GM18520 (cell line): ENCODE results near the gene SMPD3.
A peak's percentile ranks its signal among the peaks of the same experiment; 100 is the strongest.
"Not testable (repeated sequence)": the region's sequence is repeated elsewhere in the genome, so short reads cannot be mapped to it uniquely, and the experiment has no call there.

Experiments
- ATAC-seq: cut with Tn5 transposase; IDR thresholded peaks from one replicate; pipeline ENCODE4 v1.9.1; 2021; ENCODE audit not compliant: unreplicated experiment

Gene SMPD3

DNA sequence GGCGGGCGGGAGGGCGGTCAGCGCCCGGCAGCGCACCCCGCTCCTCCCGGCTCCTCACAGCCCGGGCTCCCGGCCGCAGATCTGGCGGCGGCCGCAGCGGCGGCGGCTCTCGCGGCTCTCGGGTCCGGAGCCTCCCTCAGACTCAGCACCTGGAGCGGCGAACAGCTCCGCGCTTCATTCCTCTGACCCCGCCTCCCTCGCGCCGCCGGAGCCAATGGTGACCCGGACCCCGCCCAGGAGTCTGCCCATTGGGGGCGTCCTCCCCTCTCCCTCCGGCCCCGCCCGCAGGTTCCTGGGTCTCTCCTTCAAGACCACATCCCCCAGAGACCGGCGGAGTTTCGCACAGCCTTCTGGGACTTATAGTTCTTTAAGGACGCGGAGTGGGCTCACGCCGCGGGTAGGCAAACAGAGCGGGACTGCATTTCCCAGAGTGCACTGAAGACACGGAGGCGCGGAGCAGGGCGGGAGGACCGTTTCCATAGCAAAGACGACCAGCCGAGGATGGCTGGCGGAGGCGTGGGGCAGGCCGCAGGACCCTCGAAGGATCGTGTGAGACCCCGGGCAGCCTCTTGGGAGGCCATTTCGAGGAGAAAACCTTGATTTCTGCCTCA, at the start of gene SMPD3:
TSS of gene SMPD3 (minus strand) at position 149 of the 611 bp plus-strand sequence. CDS start 76,327 bp downstream, outside the sequence.
- peak; percentile 93 for ATAC-seq

DNA sequence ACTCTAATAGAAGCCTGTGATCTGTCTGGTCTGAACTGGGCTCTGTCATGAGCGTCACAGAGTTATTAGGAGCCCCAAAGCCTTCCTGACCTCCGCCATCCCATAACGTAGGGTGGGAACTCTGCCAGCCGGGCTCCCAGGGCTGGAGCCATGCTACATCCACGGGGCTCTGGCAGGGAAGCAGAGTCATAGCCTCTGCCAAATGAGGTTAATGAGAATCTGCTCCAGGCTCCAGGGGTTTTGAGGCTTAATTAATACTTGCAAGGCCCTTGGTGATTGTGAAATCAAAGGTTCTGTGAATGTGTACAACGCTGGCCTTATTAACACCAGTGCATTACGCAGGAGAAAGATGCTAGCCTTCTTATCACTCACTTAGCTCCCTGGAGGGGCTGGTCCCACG, 48.4 kb upstream of the SMPD3 start:
- no peak for ATAC-seq

DNA sequence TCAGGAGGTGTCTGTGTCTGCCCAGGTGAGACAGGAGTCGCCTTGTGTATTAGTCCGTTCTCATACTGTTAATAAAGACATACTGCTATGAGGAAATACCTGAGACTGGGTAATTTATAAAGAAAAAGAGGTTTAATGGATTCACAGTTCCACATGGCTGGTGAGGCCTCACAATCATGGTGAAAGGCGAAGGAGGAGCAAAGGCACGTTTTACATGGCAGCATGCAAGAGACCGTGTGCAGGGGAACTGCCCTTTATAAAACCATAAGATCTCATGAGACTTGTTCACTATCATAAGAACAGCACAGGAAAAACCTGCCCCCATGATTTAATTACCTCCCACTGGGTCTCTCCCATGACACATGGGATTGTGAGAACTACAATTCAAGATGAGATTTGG, 46.0 kb upstream of the SMPD3 start:
- ATAC-seq, result not testable (repeated sequence)

DNA sequence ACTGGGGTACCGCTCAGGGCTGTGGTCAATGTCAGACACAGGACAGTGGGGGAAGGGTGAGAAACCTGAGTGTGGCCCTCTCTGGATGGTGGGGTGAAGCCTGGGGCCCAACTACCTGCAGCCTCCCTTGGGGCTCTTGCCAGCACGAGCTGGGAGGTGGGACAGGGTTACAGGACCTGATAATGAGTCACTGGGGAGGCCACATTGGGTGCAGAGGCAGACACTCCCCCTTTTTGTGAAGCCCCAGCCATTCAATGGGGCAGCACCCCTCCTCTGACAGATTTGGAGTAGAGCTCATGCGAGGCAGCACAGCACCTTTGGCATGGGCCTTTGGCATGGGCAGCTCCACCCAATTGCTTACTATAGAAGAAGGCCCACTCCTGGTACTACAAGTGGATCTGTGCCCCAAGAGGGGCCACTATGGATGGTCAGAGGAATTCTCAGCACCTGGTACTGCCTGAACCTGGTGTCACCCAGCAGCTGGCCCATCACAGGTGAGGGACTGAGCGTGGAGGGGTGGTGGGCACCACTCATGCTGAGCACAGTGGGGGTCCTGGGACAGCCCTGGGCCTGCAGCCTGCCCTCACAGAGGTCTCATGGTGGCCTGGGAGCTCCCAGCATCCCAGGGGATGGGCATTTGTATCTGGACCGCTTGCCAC, 45.2 kb upstream of the SMPD3 start:
- ATAC-seq, result no peak

DNA sequence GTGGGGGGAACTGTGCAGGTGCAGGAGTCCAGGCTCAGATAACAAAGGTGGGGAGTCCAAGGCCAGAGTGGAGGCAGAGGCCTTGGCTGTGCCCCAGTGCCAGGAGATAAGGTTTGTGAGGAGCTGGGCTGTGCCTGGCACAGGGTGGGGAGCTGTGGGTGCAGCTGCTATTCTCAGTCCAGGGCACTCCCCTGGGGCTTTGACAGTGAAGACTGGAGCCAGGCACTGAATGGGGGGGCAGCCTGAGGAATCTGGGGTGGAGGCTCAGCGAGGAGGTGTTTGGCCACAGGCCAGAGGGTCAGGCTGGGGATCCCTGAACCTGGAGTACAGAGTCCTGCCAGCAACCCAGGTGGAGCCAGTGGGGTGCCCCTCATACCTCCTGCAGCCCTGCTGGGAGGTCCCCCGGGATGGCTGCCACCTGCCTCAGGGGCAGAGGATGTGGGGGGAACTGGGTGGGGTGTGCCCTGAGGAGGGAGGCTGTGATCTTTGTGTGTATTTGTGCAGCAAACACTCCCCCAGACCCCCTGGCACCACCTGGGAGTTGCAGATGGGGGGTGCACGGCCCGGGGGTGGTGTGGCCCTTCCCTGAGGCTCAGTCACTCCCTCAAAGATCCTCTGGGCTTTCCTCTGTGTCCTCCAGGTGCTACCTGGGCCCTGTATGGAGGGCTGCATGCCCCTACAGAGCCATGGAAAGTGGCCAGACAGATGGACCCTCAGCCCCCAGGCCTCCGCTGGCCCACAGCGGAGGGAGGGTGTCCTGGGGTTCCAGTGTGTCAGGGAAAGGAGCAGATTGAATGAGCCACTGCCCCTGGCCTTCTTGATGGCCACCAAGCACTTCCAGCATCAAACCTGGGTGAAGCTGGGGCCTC, 44.5 kb upstream of the SMPD3 start:
- no peak for ATAC-seq

DNA sequence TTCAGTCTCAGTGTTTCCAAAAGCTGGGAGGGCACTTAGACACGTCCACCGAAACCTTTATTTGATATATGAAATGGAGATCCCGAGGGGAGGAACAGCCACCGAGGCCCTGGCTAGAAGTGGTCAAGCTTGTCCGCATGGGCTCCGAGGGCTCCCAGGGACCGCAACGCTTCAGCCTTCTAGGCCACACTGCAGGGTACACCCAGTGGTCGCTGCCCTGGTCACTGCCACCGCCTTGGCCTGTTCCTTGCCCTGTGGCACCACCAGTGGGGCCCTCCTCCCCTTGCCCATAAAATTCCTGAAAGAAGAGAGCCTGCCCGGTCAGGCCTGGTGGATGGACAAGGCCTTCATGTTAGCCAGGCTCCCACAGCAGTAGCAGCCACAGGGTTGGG, 43.8 kb upstream of the SMPD3 start:
- ATAC-seq, result no peak

DNA sequence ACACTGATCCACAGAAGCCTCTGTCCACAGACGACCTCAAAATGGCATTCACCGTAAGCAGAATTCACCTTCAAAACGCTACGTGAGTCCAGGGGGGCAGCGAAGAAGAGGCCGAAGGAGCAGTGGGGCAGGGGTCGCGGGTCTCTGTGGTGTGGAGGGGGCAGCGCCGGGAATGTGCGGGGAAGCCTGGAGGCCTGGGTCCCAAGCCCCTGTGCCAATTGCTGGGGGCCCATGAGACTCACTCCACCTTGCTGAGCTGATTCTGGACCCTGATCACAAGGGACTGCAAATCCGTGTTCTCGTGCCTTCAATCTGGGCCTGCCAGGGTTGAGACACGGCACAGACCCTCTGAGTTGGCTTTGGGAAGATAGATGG, 43.3 kb upstream of the SMPD3 start:
- ATAC-seq, result no peak

DNA sequence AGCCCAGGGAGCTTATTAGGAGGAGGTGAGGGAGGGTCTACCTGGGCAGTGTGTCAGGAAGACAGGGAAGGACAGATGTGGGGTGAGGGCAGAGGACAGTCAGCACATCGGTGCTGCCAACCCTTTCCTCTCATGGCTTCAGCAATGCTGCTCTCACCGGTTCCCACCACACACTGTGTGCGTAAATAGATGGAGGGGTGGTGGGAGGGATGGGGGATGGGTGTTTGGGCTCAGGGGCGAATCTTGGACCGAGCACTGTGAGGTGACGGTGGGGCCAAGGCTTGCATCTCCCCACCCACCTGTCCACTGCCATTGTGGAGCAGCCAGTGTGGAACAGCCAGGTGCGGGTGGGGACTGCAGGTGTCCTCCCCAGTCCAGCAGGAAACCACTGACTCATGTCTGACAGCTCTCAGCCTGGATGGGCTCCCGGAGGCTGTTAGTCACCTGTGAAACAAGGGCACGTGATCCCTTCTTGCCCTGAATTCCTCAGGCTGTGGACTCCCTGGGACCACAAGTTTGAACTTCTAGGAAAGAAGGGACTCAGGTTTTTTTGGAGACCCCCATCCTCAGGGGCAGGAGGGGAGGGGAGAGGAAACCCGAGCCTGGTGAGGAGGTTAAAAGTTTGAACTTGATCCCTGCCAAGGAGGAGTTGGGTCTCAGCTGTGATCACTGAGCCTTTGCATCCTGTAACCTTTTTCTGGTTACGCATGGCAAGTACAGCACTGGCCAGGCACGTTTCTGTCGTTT, 42.7 kb upstream of the SMPD3 start:
- no peak for ATAC-seq

DNA sequence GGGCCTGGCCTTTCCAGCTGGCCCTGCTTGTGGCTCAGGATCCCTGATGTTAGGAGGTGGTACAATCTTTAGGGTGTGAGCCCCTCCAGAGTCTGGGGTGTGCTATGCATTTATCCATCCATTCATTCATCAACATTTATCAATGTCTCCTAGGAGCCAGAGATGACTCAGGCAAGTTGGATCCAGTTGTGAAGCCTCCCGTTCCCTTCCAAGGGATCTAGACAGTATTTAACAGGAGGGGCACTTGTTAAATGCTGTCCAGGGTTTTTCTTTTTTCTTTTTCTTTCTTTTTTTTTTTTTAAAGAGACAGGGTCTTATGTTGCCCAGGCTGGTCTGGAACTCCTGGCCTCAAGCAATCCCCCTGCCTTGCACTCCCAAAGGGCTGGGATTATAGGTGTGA, 42.0 kb upstream of the SMPD3 start:
- ATAC-seq, result no peak

DNA sequence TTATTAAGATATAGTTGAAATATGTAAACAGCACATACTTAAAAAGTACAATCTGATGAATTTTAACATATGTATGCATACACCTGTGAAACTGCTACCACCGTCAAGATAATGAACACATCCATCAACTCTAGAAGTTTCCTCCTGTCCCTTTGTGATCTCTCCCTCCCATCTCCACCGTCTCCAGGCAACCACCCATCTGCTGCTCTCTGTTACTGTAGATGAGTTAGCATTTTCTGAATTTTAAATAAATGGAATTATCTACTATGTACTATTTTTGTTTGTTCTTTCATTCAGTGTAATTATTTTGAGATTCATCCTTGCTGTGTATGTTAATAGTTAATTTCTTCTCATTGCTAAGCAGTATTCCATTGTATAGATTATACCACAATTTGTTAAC, 40.2 kb upstream of the SMPD3 start:
- no peak for ATAC-seq

DNA sequence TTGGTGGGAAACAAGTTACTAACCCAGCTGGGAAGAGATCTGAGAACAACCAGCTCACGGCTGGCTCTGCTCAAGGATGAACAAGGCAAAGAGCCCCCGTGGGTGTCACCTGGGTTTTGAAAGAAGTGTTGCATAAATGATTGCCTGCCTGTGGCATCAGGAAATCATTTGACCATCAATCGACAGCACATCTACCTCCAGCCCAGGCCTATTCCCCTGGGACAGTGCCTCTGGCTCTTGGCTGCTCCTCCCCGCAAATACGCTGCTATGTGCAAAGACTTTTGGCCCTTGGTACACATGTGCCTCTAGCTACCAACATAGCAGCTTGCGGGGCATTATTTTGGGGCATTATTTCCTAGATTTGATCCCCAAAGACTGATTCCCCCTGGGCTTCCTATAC, 39.4 kb upstream of the SMPD3 start:
- no peak for ATAC-seq

DNA sequence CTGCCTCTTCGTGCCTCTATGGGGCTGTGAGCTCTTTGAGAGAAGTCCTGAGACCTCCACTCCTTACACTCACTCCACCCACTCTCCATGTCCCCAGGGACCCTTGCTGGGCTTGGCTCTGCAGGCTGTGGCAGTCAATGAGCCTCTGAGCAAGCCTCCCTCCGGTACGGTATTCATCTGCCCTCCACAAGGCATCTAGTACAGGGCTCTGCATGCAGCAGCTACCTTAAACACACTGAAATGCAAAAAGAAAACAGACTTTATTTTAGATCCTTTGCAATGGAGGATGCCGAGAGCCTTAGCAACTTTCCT, 38.9 kb upstream of the SMPD3 start:
- no peak for ATAC-seq

DNA sequence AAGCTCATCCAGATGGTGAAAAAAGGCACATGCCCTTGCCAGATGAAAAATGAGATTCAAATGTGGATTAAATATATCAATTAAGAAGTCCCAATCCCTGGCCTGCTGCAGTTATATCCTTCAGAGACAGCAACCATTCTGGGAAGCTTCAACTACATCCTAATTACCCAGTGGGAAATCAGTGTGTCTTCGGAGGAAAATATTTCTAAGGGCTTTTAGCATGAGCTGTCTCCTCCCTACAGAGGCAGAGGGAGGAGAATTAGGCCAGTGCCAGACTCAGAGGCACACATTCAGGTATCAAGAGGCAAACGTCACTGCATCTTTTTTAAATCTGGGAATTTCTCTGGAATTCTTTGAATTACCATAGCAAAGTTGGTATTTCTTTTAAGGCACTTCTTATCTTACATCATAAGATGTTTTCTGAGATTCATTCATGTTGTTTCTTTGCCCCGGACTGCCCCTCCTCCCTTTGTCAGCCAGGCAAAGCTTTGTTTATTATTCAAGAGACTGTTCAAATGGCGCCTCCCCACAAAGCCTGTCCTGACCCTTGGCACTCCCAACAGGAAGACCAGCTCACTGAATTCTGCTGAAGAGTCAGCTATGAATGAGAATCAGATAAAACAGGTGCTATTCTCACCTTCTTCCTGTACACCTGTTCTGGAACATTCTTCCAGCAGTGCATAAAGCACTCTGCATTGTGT, 38.3 kb upstream of the SMPD3 start:
- no peak for ATAC-seq

DNA sequence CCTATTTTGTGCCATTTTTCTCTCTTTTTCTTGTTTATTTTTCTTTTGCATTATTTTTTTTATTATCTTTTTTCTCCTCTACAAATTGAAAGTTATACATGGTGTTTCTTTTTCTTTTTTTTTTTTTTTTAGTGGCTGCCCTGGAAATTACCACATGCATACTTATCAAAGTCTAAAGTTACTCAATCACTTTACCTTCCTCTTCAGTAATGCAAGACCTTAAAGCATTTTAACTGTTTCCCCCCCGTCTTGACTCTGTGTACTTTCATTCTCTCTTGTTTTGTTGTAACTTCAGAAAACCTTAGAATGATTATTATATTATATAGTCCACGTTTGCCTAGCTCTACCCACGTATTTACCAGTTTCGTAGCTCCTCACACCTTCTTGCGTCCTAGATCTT, 33.3 kb upstream of the SMPD3 start:
- ATAC-seq, result no peak

DNA sequence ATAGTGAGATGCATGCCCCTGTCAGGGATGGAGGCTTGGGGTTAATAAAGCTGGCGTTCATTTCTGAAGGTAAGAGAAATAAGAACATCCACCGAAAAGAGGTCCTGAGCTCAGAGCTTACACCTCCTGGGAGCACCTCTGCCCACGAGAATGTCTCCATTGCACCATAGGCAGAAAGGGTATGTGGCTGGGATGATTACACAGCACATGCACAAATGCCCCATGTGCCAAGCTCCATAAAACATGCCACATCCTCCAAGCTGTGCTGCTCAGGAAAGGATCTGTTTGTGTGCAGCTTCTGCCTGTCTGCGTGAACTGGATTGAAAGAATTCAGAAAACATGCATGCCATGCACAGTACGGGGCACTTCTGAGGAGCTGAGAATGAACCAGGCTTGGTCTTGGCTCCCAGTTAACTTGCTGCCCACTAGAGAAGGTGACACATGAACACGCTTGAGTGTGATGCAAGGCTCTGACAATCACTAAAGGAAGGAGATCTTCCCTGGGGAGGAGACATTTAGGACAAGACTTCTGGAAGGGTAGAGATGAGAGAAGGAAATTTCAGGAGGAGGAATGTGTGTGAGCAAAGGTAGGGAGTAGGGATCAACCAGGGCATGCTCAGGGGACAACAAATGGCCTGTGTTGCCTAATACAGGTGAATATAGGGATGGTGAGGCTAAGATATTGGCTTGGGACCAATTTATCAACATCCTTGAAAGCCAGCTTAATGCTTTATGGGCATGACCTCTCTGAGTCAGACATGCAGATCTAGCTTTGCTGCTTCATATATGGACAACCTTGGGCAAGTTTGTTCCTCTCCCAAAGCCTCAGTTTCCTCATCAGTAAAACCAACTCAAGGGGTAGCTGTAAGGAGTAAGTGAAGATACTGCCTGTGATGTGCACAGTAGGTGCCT, 32.0 kb upstream of the SMPD3 start:
- ATAC-seq, result no peak

DNA sequence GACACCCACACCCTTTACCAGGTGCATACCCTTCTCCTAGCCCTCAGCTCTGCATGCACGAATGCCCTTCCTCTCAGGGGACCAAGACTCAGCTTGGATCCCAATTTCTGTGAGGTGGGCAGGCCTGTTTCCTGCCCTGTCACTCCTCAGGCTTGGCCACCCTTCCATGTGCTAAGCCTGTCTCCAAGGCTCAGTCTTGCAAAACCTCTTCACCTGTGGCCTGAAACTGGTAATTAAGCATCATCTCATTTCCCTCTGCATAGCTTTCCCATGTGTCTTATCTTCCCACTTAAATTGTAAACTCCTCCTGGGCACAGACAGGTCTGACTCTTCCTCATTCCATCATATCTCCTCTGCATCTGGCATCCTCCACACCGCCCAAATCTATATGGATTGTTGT, 31.0 kb upstream of the SMPD3 start:
- no peak for ATAC-seq

DNA sequence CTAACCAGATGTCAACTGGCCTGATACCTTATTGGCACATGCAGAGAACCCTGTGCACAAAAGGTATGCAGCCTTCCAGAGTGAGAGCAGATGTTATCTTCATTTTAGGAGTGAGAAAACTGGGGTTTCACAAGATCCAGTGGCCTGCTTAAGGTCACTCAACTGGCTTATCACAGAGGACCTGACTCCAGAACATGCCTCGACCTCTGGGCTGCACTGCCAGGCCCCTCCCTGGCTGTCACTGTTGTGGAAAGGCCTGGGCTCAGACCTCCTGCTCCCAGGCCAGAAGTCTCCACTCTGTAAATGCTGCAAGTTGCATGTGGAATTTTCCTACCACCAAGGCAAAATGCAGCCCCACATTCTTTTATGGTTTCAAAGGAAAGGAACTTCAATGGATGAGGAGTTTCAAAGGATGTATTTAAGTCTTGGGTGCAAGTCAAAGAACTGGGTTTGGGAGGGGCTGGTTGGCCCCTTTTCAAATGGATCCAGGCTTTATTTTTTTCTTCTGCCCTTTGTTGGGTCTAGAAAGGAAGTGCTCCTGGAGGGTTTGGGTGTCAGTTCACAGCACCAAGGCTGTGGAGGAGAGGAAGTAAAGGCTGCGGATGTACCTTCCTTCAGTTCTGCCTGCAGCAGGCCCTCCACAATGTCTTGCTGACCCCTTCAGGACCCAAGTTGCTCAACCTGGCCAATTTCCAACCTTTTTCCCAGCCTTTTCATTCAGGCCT, 30.4 kb upstream of the SMPD3 start:
- ATAC-seq, result no peak

DNA sequence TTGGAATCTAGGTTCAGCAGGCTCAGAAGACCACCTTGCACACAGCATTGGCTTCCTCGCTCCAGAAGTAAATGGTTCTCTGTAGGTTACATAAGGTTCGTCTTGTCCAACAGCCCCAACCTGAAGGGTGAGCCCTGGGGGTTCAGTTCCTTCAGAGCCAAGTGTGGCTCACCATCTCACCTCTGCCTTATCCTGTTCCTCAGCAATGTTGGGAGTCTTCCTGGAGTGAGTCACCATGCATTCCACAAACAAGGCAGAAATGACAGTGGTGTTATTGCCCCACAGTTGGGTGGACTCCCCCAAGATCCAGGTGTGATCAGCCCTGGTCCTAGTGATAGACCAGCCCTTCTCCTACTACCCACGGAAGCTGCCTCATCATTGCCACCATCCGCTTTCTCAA, 26.8 kb upstream of the SMPD3 start:
- no peak for ATAC-seq

DNA sequence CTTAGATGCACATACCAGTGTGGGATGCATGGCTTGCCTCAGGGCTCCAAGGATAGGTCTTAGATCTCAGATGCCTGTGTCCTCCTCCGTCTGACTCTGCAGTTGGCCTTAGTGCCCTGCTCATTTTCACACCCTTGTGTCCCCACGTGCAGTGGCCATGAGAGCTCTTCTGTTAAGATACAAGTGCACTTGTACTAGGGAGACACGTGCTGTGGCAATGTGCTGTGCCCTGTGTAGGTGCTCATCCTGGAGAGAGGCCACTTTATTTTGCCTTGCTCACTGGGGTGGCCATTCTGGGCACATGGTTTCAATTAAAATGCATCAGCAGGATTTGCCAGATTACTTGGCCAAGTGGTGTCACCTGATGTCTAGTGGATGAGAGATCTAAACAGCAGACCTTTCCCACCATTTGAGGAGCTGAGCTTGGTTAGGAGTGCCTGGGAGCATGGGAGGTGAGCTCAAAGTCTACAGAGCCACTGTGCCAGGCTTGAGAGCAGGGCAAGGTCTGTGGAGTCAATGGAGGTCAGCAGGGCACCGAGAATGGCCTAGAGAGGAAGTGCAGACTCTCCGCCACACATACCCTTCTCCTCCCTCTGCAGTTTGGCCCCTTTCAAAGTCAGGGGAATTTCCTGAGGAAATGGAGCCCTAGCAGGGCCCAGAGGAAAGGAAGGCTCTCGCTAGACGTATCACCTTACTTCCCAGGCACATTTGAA, 25.2 kb upstream of the SMPD3 start:
- no peak for ATAC-seq
